Heart left ventricle (tissue), 16 donors: Measurements from ENCODE around the gene SMPX. TPM values are rescaled to one million over a fixed set of nuclear protein-coding genes. Genes with fewer than 3 reads are reported as not detected.

ENCODE experiments used
- ATAC-seq, 4 donors: fragments of 200-7000 bp; cut with Tn5 transposase; one replicate each; pipeline ENCODE4 v1.9.1; 2020 to 2022; ENCODE audit warnings: moderate library complexity in 4 of 4, mild to moderate bottlenecking in 3 of 4, moderate number of reproducible peaks in 1 of 4
- DNase-seq, 5 donors: peaks; one replicate each; pipeline ENCODE4 v3.0.0-alpha.2; 2020
- H3K27ac ChIP-seq, 12 donors: fragments of 200-600 bp; sonication (generic) in 4 of 12; one replicate each; pipeline versions ENCODE4 v1.5.0 to v1.8.0; 2016 to 2022; ENCODE audit warnings: mild to moderate bottlenecking in 2 of 12
- H3K27me3 ChIP-seq, 9 donors: fragments of 200-600 bp; sonication (generic) in 2 of 9; one replicate each; pipeline versions ENCODE4 v1.5.1 to v1.8.0; 2016 to 2022; ENCODE audit warnings: mild to moderate bottlenecking in 3 of 9
- H3K36me3 ChIP-seq, 9 donors: fragments of 200-600 bp; sonication (generic) in 2 of 9; one replicate each; pipeline versions ENCODE4 v1.5.0 to v1.8.0; 2018 to 2022; ENCODE audit warnings: mild to moderate bottlenecking in 2 of 9
- H3K4me1 ChIP-seq, 12 donors: fragments of 200-600 bp; sonication (generic) in 4 of 12; one replicate each; pipeline versions ENCODE4 v1.5.0 to v1.8.0; 2016 to 2022; ENCODE audit warnings: mild to moderate bottlenecking in 3 of 12
- H3K4me3 ChIP-seq, 12 donors: fragments of 200-600 bp; sonication (generic) in 4 of 12; one replicate each; pipeline versions ENCODE4 v1.5.0 to v1.8.0; 2017 to 2022; ENCODE audit warnings: mild to moderate bottlenecking in 9 of 12, moderate library complexity in 4 of 12
- H3K9me3 ChIP-seq, 12 donors: fragments of 200-600 bp; sonication (generic) in 4 of 12; one replicate each; pipeline versions ENCODE4 v1.5.0 to v1.8.0; 2016 to 2022; ENCODE audit warnings: mild to moderate bottlenecking in 1 of 12
- CTCF ChIP-seq, 12 donors: fragments of 200-600 bp; sonication (generic) in 4 of 12; IDR thresholded peaks; one replicate each; pipeline versions ENCODE4 v1.5.0 to v1.8.0; 2018 to 2022; ENCODE audit warnings: antibody characterized with exemption in 12 of 12, mild to moderate bottlenecking in 5 of 12
- POLR2A ChIP-seq, 2 donors: fragments of 450-650 bp; IDR thresholded peaks; one replicate each; pipeline ENCODE4 v1.6.1; 2017; ENCODE audit warnings: antibody characterized with exemption in 2 of 2, mild to moderate bottlenecking in 2 of 2, moderate library complexity in 2 of 2
- WGBS, 4 donors: extraction: QIAGEN DNeasy Blood & Tissue Kit in 2 of 4; methylation state at CpG; one replicate each; pipeline versions ENCODE4 v1.1.5 to v1.1.7; 2013 to 2018; 5-methylcytosine and 5-hydroxymethylcytosine counted together
- intact Hi-C, 10 donors: fragments of 100-400 bp; cut with DNase I; formaldehyde crosslinking; loops; one replicate each; pipeline versions ENCODE4 v1.11.1 to v1.14.2; 2022
- polyA plus RNA-seq, 2 donors: library from polyadenylated mRNA; stranded (reverse); fragments of 200-250 nt; gene quantifications; one replicate each; pipeline ENCODE4 v1.2.3, GENCODE V29; 2013
- total RNA-seq, 9 donors: library from RNA; depleted of rRNA in 2 of 9; stranded (reverse); fragments of >200 nt in 2 of 9; fragmentation: NEBNext Ultra II Directional in 3 of 9; extraction: Animal tissue kit (Norgen Biotek cat#: 25700) in 3 of 9; gene quantifications; one replicate each; pipeline versions ENCODE4 v1.1.0 to v1.2.4, GENCODE V29; 2016 to 2023
- donor health status: ischemic (EF 13 %, LVEDD 7.1; RV severe dilation, severe dysfunction).
- donor health status: healthy with polysubstance abuse.
- donor health status: DM: no; HTN: yes; CAD: no.
- donor health status: DM: no; HTN: no; CAD: no.
- donor health status: ischemic (EF 25% LVEDD 6.9; RV normal size, moderate dysfunction).
- donor health status: ischemic (EF 25% LVEDD 5.7; RV mildly dilated, moderate dysfunction).
- donor health status: healthy.
- donor health status: DM: yes; HTN: yes; CAD: no.
- donor health status: ischemic (EF 35%, LVEDD 5.7; RV mildly dilated, moderate dysfunction).
- donor health status: nonischemic (EF 11% LVEDD 7.7; RV severe dilation, severe dysfunction).
- donor health status: DM: yes; HTN: yes; CAD: no.
- donor health status: PGD.
- donor health status: ischemic (EF 29% LVEDD 5.4; RV normal size, mild dysfunction).
- donor health status: nonischemic (EF 23%, LVEDD 6.1; RV moderate dilation, normal function).

SMPX gene
- total and polyA plus RNA-seq, 11 donors = 340 to 972 (median 694) TPM

- DNase-seq = no peak
- no peaks in the 10 kb centered on the region for H3K36me3 ChIP-seq
- TF ChIP-seq POLR2A (IDR thresholded peaks at IDR 0.05) (no peak), CTCF (IDR thresholded peaks at IDR 0.05) (no peak)
- H3K9me3 ChIP-seq = no peaks in the 10 kb centered on the region
- H3K4me3 ChIP-seq = no peak overlapping the region
- intact Hi-C loops = loop anchor here in 1 of 10 donors (10.0 kb wide), 1 partner anchor 52 kb away; no protein-coding TSS in a partner anchor
- H3K27ac ChIP-seq = peak overlapping the region in 10 of 12 donors; percentile 17 to 92 (median 42)
- no peak for ATAC-seq
- 46 to 53% (median 48%) methylated on average over 4 of the region's 4 CpGs for WGBS, 4 donors
- H3K4me1 ChIP-seq = no peaks in the 10 kb centered on the region
- H3K27me3 ChIP-seq = peaks cover 0 to 8% (median 0%) of the 10 kb centered on the region in 9 donors
Measured at GRCh38 chrX:21662761-21663160, 95.2 kb downstream of the SMPX start.

GRCh38 chrX:21661316-21661715 is 96.6 kb downstream of the SMPX start:
- TF ChIP-seq CTCF (IDR thresholded peaks at IDR 0.05) = no peak
- no peak for TF ChIP-seq POLR2A (IDR thresholded peaks at IDR 0.05)
- ATAC-seq (no peak), DNase-seq (no peak)
- H3K27ac ChIP-seq = peak overlapping the region in 7 of 12 donors; percentile 18 to 92 (median 43)
- 47 to 58% (median 51%) methylated on average over 6 of the region's 6 CpGs for WGBS, 4 donors
- H3K36me3 ChIP-seq = no peaks in the 10 kb centered on the region
- no peaks in the 10 kb centered on the region for H3K4me1 ChIP-seq
- H3K9me3 ChIP-seq = peaks cover 0 to 4% (median 0%) of the 10 kb centered on the region in 12 donors
- H3K27me3 ChIP-seq = peaks cover 0 to 22% (median 0%) of the 10 kb centered on the region in 9 donors
- intact Hi-C loops = loop anchor here in 1 of 10 donors (10.0 kb wide), 1 partner anchor 53 kb away; no protein-coding TSS in a partner anchor
- peak overlapping the region in 2 of 12 donors; percentile 55 to 58 for H3K4me3 ChIP-seq

- DNase-seq = no peak
- 64 to 72% (median 66%) methylated on average over 2 of the region's 2 CpGs for WGBS, 4 donors
- H3K27me3 ChIP-seq = peaks cover 0 to 28% (median 0%) of the 10 kb centered on the region in 9 donors
- H3K4me1 ChIP-seq = no peaks in the 10 kb centered on the region
- TF ChIP-seq CTCF (IDR thresholded peaks at IDR 0.05) = no peak
- TF ChIP-seq POLR2A (IDR thresholded peaks at IDR 0.05) = no peak
- ATAC-seq = no peak
- peak overlapping the region in 8 of 12 donors; percentile 8 to 58 (median 48) for H3K4me3 ChIP-seq
- no peaks in the 10 kb centered on the region for H3K36me3 ChIP-seq
- H3K9me3 ChIP-seq = peaks cover 0 to 4% (median 0%) of the 10 kb centered on the region in 12 donors
- H3K27ac ChIP-seq = peak overlapping the region in 5 of 12 donors; percentile 9 to 92 (median 25)
- intact Hi-C loops = loop anchor here in 1 of 10 donors (10.0 kb wide), 1 partner anchor 55 kb away; no protein-coding TSS in a partner anchor
Measured at GRCh38 chrX:21660156-21660555, 97.8 kb downstream of the SMPX start.

GRCh38 chrX:21659320-21659719 is 98.6 kb downstream of the SMPX start:
- H3K27me3 ChIP-seq = peaks cover 0 to 28% (median 0%) of the 10 kb centered on the region in 9 donors
- peak overlapping the region in 10 of 12 donors; percentile 10 to 58 (median 46) for H3K4me3 ChIP-seq
- H3K27ac ChIP-seq = peak overlapping the region in 6 of 12 donors; percentile 54 to 92 (median 80)

More at GRCh38 chrX:21659320-21659719, 98.6 kb downstream of the SMPX start:
- DNase-seq (no peak), ATAC-seq (no peak)
- no peak for TF ChIP-seq CTCF (IDR thresholded peaks at IDR 0.05)
- no peak for TF ChIP-seq POLR2A (IDR thresholded peaks at IDR 0.05)
- Histone ChIP-seq H3K9me3 (peaks cover 0 to 4% (median 0%) of the 10 kb centered on the region in 12 donors), H3K4me1 (no peaks in the 10 kb centered on the region), H3K36me3 (no peaks in the 10 kb centered on the region)
- intact Hi-C loops = no loop called here
- 46 to 71% (median 55%) methylated on average over 3 of the region's 3 CpGs for WGBS, 4 donors
